ENCODE results near the gene TTC28. TPM values are rescaled to one million over a fixed set of nuclear protein-coding genes. Genes with fewer than 3 reads are reported as not detected.

Gene TTC28
- total RNA-seq, 2 donors from 2014 or later = 94.2 to 170 TPM

GRCh38 chr22:27975381-27976013 lies 704.1 kb downstream of the TTC28 start:
- TF ChIP-seq, protein P1, sequence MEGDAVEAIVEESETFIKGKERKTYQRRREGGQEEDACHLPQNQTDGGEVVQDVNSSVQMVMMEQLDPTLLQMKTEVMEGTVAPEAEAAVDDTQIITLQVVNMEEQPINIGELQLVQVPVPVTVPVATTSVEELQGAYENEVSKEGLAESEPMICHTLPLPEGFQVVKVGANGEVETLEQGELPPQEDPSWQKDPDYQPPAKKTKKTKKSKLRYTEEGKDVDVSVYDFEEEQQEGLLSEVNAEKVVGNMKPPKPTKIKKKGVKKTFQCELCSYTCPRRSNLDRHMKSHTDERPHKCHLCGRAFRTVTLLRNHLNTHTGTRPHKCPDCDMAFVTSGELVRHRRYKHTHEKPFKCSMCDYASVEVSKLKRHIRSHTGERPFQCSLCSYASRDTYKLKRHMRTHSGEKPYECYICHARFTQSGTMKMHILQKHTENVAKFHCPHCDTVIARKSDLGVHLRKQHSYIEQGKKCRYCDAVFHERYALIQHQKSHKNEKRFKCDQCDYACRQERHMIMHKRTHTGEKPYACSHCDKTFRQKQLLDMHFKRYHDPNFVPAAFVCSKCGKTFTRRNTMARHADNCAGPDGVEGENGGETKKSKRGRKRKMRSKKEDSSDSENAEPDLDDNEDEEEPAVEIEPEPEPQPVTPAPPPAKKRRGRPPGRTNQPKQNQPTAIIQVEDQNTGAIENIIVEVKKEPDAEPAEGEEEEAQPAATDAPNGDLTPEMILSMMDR (IDR thresholded peaks at IDR 0.05) = no peak
- H3K36me3 ChIP-seq = no peaks in the 10 kb centered on the region
- no peak overlapping the region for H3K4me3 ChIP-seq
- peaks cover under 1% of the 10 kb centered on the region for H3K9me3 ChIP-seq
- DNase-seq (ENCODE audit: low spot score) (no peak), ATAC-seq (ENCODE audit: insufficient number of reproducible peaks, low FRiP score, low read depth) (no peak)
- H3K27me3 ChIP-seq (replicated peaks; ENCODE audit: insufficient read depth) = no peaks in the 10 kb centered on the region
- no peak overlapping the region for H3K27ac ChIP-seq
- peaks cover 0 to 13% of the 10 kb centered on the region in 2 donors for H3K4me1 ChIP-seq (ENCODE audit: control insufficient read depth in 1 of 2, low read depth in 2 of 2)

DNA sequence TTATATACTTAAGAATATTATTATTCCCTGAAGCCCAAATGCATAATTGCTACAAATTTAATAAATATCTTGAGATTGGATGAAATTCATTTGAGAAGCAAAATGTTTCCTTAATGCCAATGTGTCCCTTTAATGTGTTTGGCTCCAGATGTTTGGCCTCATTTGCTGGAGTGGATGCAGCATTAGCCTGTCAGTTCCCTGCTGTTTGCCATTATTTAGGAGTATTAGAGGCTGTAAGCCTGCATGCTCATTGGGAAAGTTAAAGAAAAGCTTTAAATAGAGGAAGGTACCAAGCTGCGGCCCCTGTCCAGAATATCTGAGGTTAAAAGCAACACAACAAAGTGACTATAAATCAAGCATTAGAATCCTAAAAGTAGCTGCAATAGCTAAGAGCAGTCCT lies 705.8 kb downstream of the TTC28 start:
- Histone ChIP-seq H3K36me3 (no peaks in the 10 kb centered on the region), H3K4me1 (ENCODE audit: control insufficient read depth in 1 of 2, low read depth in 2 of 2) (peaks cover 0 to 13% of the 10 kb centered on the region in 2 donors), H3K27me3 (replicated peaks; ENCODE audit: insufficient read depth) (no peaks in the 10 kb centered on the region), H3K4me3 (no peak overlapping the region), H3K27ac (no peak overlapping the region), H3K9me3 (peaks cover 7% of the 10 kb centered on the region)
- no peak for ATAC-seq (ENCODE audit: insufficient number of reproducible peaks, low FRiP score, low read depth)
- TF ChIP-seq, protein P1 (IDR thresholded peaks at IDR 0.05) = no peak
- no peak for DNase-seq (ENCODE audit: low spot score)

DNA sequence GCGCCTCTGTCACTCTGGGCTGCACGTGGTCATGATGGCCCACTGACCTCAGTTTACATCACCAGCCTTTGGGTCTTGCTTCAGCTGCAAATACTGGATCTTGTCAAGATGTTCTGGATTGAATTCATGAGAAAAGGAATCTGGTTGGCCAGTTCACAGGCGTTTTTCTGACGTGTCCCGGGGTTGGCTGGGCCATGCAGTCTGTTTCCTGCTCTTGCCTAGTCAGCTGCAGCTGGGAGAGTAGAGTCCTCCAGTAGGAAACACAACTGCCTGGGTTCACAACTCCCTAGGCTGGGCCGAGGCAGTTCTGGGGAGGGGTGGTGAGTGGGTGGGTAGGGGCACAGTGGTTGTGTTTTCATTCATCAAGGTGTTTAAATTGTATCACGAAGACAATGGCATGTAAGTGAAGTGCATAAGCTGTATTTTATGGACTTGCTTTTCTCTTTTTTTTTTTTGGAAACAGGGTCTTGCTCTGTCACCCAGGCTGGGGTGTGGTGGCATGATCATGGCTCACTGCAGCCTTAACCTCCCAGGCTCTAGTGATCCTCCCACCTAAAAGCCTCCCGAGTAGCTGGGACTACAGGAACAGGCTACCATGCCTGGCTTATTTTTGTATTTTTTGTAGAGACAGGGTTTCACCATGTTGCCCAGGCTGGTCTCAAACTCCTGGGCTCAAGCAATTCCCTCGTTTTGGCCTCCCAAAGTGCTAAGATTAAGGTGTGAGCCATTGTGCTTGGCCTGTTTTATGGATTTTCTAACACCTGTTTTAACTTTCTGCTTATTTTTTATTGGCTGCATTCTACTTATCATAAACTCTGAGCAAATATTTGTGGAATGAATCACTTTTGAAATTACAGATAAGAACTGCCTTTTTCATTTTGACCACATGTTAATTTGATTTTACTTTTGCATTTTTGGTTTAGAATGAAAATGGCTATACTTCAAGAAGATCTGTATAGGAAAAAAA lies 706.6 kb downstream of the TTC28 start:
- DNase-seq (ENCODE audit: low spot score) (no peak), ATAC-seq (ENCODE audit: insufficient number of reproducible peaks, low FRiP score, low read depth) (no peak)
- Histone ChIP-seq H3K27me3 (replicated peaks; ENCODE audit: insufficient read depth) (no peaks in the 10 kb centered on the region), H3K36me3 (no peaks in the 10 kb centered on the region), H3K9me3 (peaks cover 7% of the 10 kb centered on the region), H3K4me3 (no peak overlapping the region), H3K4me1 (ENCODE audit: control insufficient read depth in 1 of 2, low read depth in 2 of 2) (peaks cover 0 to 13% of the 10 kb centered on the region in 2 donors), H3K27ac (no peak overlapping the region)
- TF ChIP-seq, protein P1 (IDR thresholded peaks at IDR 0.05) = no peak

- ATAC-seq (ENCODE audit: insufficient number of reproducible peaks, low FRiP score, low read depth) (no peak), DNase-seq (ENCODE audit: low spot score) (no peak)
- H3K4me1 ChIP-seq (ENCODE audit: control insufficient read depth in 1 of 2, low read depth in 2 of 2) = peaks cover 0 to 12% of the 10 kb centered on the region in 2 donors
- TF ChIP-seq, protein P1 (IDR thresholded peaks at IDR 0.05) = no peak
- no peaks in the 10 kb centered on the region for H3K27me3 ChIP-seq (replicated peaks; ENCODE audit: insufficient read depth)
- no peak overlapping the region for H3K4me3 ChIP-seq
- no peaks in the 10 kb centered on the region for H3K36me3 ChIP-seq
- no peak overlapping the region for H3K27ac ChIP-seq
- H3K9me3 ChIP-seq = peaks cover 7% of the 10 kb centered on the region
Measured at GRCh38 chr22:27971926-27972325, 707.7 kb downstream of the TTC28 start.

DNA sequence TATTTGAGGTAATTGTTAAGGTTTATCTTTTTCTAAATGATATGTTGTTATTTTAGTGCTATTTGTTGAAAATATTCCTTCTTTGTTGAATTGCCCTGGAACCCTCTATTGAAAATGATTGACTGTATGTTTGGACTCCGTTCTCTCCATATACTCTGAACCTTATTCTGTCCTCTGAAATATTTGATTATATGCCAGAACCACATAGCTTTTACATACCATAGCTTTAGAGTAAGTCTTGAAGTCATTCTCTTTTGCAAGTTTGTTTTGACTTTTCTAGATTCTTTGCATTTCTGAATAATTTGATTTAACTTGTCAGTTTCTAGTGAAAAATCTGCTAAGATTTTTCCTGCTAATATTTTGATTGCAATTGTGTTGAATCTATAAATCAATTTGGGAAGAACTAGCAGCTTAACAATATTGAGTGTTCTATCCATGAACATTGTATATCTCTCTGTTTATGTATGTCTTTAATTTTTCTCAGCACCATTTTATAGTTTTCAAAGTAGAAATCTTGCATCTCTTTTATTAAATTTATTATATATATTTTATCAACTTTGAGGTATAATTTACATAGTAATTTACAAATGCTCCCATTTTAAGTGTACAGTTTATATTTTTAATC lies 708.9 kb downstream of the TTC28 start:
- Histone ChIP-seq H3K4me3 (no peak overlapping the region), H3K4me1 (ENCODE audit: control insufficient read depth in 1 of 2, low read depth in 2 of 2) (peaks cover 0 to 5% of the 10 kb centered on the region in 2 donors), H3K36me3 (no peaks in the 10 kb centered on the region), H3K27ac (no peak overlapping the region), H3K9me3 (peaks cover 7% of the 10 kb centered on the region), H3K27me3 (replicated peaks; ENCODE audit: insufficient read depth) (no peaks in the 10 kb centered on the region)
- ATAC-seq (ENCODE audit: insufficient number of reproducible peaks, low FRiP score, low read depth) (no peak), DNase-seq (ENCODE audit: low spot score) (no peak)
- TF ChIP-seq, protein P1 (IDR thresholded peaks at IDR 0.05) = no peak

Measured in thoracic aorta (tissue), 2 donors.